HG02852 (cell line): ENCODE results near the gene PLCH1.
"Not testable (repeated sequence)": the region's sequence is repeated elsewhere in the genome, so short reads cannot be mapped to it uniquely, and the experiment has no call there.

Source experiments
- ATAC-seq: cut with Tn5 transposase; IDR thresholded peaks from one replicate; pipeline ENCODE4 v1.9.1; 2021; ENCODE audit warnings: mild to moderate bottlenecking, moderate library complexity; ENCODE audit not compliant: unreplicated experiment

PLCH1 gene

DNA sequence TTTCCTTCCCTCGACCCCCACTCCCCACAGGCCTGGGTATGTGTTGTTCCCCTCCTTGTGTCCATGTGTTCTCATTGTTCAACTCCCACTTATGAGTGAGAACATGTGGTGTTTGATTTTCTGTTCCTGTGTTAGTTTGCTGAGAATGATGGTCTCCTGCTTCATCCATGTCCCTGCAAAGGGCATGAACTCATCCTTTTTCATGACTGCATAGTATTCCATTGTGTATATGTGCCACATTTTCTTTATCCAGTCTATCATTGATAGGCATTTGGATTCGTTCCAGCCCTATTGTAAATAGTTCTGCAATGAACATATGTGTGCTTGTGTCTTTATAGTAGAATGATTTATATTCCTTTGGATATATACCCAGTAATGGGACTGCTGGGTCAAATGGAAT lies 350.0 kb downstream of the PLCH1 start:
- not testable (repeated sequence) for ATAC-seq

DNA sequence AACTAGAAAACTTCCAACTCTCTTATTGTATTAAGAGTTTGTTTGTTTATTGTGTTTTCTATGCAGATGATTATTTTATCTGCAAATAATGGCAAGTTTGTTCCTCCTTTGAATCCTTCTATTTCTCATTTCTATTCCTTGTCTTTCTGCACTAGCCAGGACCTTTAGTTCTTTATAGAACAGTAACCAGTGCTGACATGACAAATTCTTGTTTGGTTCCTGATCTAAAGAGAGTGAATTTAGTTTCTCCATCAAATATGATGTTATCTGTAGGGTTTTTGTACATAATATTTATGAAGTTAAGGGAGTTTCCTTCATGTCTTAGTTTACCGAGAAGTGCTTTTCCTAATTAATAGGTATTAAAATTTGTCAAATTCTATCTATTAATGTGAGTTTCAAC lies 350.6 kb downstream of the PLCH1 start:
- ATAC-seq: no peak

DNA sequence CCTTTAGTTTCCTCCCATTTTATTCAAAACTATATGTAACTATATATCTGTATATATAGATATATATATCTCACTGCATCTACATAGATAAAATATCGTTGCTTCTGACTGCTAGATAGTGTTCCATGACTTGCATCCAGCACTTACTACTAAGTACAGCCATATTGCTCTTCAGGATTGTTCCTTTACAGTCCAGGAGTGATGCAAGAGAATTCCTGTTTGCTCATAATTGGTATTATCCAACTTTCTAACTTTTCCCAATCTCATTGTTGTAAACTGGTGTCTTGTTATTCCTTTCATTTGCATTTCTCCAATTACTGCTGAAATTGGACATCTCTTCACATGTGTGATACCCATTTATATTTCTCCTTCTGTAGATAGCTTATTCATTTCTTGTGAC lies 351.6 kb downstream of the PLCH1 start:
- no peak for ATAC-seq

DNA sequence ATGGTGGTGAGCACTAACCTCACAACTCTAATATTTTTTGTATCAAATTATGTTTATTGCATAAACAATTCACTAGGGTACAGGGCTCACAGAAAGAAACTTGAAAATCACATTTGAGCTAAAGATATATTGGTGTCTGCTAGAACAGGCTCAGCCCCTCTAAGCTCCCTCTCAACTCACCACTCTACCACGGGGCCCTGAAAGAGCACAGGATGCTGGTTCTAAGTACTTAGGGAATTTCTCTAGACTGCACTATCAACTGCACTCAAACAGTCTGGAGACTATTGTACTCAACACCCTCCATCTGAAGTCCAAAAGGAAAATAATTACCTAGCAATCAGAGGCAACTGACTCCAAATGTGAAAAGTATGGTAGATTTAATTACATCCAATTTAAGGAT lies 352.7 kb downstream of the PLCH1 start:
- no peak for ATAC-seq

DNA sequence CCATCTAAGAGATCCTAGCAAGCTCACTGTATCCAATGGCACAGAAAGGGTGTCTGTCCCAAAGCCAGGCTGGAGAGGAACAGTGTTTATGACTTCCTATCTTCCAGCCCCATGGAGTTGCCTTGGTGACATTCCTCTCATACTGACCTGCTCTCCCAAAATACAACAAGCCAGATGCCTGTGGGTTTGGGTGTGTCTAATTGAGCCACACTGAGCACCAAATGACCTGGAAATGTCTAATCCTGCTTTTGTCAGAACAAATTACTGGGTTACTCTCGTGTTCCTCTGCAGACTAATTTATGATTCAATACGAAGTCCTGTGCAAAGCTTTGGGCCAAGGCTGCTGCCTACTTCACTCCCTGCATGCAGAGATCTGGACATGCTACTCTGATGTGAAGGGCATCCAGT lies 353.3 kb downstream of the PLCH1 start:
- no peak for ATAC-seq

DNA sequence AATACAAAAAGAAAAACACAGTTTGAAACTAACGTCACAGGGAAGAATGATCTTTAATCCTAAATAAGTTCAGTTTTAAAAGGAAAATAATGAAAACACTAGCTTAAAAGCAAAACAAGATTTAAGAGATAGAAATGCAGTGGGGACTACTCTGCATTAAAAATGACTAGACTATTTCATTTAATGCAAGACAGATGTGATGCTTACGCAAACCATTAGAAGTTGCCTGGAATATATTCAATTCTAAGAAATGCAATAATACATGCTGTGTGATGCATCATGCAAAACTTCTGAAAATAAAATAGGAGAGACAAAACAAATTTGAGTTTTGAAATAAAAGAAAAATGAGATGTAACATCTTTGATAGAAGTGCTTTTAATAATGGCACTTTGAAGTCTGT lies 353.8 kb downstream of the PLCH1 start:
- no peak for ATAC-seq

DNA sequence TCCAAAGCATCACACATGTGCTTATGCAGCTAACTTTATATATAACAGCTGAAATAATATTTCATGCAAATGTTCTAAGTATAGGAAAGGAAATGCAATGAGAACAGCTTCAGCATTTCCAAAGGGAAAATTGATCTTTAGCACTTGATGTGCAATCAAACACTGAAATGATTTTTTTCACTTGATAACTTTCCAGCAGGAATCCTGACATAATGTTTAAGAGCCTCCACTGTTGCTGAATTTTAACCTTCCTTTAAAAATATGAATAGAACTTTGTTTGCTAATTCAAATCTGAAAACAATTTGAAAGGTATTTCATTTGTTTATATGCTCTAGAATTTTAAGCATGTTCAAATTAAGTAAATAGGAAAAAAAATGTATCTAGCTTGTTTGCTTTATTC lies 354.5 kb downstream of the PLCH1 start:
- ATAC-seq: no peak

DNA sequence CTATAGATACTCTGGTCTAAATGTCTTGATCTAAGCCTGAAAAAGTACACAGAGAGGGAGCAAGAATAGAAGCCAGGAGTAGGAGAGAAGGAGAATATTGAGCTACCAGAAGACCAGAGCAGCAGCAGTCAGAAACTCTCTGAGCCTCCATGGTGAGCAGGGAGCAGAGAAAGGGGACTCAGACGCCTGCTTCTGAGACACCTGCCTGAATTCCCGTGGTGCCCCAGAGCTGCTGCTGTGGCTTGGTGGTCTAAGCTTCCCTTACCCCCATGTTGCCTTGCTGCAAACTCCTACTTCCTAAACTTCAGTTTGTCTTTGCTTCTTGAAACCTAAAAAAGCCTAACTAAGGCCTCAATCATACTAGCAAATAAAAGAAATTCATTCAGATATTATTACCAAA lies 356.5 kb downstream of the PLCH1 start:
- no peak for ATAC-seq

DNA sequence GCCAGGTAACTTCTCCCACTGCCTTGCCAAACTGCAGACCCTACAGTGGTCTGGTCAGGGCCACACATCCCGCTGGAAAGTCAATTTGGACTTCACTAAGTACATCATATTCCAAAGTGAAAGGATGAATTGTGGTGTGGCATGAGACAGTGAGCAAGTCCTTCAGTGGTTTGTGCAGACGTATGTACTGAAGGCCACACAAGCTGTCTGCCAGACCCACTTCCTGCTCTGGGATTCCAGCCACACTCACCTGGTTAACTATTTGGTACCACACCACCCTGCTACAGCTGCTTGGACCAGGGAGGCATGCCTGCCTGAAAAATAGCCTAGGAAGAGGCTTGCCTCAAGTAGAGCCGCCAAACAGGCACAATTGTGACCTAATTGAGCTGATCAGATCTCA lies 357.3 kb downstream of the PLCH1 start:
- no peak for ATAC-seq

DNA sequence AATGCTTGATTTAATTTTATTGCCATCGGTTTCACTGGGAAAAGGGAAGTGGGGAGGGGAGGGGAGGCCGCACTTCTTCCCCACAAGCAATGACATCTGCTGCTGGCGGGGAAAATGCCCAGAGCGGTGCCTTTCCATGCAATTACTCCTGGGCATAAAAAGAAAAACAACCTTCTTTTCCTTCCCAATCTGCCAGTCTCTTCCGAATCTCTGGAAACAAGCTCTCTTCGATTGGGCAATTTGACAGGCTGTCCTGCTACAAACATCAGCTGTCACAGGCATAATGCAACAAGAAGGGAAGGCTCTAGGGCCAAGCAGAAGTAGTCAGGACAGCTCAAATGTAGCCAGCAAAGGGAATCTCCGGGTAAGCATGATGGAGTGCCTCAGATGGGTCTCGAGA lies 358.0 kb downstream of the PLCH1 start:
- no peak for ATAC-seq

DNA sequence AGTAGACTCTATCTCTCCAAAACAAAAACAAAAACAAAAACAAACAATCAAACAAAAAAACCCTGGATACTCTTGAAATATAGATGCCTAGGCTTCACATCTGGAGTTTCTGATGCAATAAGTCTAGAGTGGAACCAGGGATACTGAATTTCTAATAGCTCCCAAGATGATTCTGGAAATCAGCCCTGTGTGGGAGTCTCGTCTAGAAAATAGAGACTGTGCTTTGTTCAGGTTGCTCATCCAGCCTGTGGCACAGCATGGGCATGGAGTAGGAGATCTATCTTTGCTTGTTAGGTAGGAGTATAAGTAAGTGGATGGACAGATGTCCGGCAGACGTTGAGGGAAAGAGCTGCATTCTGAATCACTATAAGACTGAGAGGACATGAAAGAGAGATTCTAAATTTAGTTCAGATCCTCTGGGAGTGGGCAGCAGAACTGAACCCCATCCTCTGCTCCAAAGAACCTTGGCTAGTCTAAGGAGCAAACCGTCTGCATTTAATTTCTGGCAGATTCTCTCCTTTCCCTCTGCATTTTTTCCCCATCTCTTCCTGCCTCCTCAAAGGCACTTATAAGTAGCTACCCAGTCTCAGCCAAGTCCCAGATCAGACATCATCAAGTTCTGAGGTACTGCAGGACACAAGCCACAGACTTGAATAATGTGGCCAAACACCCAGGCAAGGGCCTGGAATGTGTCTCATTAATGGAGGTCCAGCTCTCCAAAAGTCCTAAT lies 358.8 kb downstream of the PLCH1 start:
- ATAC-seq: no peak

DNA sequence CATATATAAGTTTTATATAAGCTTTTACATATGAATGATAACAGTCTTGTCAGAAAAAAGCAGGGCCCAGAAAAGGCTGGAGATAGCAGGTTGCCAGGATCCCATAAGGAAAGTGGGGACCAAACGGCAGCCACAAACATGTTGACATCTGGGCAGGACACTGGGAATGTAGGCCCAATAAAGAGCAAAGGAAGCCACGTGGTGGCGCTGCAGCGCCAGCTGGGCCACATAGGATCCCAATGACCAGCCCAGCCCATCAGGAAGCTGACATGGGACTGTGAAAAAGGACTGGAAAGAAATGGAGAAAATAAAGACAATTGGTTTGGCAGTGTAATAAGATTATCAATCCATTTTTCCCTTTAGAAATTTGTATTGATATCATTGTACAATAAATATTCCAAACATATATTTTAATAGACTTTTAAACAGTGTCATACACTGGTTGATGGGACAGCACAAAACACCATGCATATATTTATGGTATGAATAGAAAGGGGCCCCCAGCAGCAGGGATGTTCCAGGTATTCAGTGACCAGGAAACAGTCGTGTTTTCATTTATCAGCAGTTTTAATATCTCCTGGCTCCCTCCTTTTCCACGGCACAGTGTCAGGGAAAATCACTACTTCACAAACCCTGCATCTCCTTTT lies 362.4 kb downstream of the PLCH1 start:
- no peak for ATAC-seq

DNA sequence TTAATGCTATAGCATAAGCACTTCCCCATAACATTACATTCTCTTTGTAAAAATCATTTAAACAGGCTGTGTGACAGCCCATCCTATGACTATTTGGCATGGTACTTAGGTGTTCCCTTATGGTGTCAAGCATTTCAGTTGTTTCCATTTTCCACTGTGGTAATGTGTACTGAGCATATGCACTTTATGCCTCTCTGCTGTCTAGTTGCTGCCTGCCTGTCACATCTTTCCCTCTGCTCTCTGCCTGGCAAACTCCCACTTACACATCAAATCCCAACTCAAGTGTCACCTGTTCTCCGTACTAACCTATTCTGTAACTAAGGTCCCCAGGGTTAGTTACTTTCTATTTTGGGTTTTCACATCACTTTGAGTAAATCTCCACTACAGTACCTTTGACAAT lies 367.0 kb downstream of the PLCH1 start:
- ATAC-seq: no peak

DNA sequence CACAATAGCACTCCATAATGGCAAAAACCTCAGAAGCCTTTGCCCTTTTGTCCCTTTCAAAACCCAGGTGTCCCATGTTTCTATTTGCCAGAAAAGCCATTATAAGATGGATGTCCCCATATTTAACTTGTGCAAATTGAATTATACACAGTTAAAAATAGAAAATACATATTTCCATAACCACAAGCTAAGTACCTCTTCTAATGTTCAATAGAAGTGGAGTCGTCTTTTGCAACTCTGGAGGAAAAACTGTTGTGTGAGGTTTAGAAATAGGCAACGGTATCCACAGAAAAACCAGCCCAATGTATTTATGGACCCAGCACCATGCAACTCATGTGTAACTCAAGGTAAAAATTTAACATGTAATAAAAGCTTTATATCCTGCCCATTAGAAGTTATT lies 367.8 kb downstream of the PLCH1 start:
- no peak for ATAC-seq

DNA sequence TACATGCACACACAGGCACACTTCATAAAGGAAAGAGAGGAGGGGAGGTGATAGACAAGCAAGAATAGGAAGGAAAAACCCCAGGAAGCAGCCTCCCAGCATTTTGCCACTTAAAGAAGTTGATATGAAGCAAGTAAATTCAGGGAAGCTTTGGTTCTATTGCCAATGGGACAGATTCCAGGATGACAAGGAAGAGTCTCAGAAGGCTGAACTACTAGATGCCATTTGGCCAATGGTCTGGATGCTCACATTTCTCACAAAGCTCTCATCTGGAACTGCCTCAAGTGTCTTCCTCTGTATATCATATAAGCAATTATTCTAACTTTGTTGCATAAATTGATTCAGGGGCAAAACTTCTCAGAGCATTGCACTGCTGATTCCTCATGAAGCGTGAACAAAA lies 372.6 kb downstream of the PLCH1 start:
- ATAC-seq: no peak

DNA sequence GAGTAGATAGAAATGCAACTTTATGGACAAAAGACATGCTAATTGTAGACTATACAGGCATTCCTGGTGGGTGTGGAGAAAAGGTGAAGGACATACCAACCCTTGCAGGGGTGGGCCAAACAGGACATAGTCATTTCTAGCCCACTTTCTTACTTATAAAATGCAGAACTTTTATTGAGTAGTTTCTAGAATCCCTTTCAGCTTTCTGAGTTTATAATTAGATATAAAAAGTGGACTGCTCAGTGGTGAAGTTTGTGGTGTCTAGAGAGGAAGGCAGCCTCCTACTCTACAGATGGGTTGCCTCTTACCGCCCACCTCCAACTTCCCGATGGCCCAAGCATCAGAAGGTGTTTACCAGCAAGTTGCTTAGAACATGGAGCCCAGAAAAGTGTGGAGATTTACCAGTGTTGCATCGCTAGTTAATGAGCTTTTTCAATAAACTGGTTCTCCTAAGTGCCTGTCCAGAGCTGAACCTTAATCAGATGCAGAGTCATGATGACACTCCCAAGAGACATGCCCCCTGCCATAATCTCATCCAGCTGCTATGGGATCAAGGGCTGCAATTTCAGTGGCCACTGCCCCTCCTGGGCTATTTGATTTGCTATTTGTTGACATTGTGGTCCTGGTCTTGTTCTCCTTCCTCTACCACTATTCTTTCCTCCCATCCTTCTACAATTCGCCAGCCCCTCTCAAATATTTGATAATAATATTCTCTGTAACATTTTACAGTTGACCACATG lies 373.9 kb downstream of the PLCH1 start:
- ATAC-seq: no peak

DNA sequence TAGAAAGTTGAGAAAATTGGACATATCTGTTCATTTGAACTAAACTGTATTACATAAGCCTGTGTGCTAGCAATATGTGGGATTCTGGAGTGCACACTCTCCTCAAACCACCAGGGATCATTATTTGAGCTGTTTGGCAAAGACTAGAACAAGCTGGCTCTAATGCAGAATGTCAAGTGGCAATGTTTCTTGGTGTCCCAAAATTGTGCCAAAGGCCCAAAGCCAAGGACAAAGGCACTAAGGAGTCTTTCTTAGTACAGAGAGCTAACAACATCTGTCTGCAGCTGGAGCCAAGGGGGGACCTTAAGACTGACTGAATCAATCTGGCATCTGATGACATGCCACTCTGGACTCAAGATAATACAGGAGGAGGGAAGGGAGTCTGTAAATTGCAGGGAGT lies 374.7 kb downstream of the PLCH1 start:
- no peak for ATAC-seq

DNA sequence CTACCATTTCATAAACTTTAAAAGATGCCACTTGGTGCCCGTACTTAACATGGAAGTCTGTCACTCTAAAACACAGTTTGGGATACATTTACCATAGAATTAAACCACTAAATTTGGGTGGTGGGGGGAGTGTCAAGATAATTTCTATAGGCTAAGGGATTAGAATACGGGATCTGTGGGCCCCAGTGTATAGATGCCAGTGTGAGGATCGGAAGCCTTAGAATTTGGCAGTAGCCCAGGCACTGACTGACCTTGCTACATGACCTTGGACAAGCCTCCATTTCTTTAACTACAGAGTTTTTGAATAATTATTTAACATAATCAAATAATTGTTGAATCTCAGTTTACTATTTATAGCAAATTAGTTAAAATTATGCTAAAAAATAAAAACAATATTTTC lies 375.1 kb downstream of the PLCH1 start:
- no peak for ATAC-seq

DNA sequence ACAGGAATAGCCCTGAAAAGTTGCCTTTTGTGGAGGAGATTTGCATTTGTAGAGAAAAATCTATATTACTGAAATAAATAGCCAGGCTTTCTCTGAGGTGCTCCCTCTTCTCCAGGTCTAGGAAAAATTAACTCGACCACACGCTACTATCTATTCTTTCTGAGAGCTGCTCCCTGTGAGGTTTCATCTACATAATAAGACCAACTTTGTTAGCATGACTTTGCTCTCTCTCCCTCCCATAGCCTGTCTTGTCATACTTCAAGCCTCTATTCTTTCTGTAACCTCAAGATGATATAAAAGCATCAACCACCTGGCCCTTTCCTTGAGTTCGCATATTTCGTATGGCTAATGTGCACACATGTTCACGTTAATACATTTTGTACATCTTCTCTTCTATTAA lies 375.6 kb downstream of the PLCH1 start:
- ATAC-seq: no peak

DNA sequence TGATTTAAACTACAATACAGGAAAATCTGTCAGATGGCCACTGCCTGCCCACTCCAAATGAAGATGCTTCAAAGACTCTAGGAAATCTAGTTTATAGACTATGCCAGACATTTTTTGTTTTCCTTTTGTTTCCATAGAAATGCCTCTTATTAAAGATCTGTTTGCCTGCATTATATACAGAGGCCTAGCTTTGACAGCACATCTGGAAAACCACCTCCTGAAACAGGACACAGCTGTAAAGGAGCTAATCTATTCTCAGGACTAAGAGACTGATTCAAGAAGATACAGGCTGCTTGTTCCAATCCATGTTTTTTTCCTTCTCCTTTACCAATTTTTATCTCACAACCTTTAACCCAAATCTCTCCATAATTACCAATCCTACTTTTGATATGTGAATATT lies 376.1 kb downstream of the PLCH1 start:
- no peak for ATAC-seq

DNA sequence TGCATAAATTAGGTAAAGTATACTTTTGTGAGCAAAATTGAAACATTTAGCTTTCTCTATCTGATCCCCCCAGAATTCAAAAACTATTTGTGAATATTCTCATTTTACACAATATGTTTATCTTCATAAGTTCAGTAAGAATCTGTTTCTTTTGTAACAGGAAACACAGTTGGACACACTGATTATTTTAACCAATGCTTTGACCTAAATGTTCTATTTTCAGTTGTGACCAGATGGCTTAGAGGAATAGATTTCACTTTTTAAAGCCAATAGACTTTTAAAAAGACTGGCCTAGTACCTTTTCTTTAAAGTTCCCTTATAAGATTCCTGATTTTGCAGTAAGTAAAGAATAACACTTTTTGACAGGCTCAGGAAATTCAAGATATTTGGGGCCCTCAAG lies 377.4 kb downstream of the PLCH1 start:
- no peak for ATAC-seq

DNA sequence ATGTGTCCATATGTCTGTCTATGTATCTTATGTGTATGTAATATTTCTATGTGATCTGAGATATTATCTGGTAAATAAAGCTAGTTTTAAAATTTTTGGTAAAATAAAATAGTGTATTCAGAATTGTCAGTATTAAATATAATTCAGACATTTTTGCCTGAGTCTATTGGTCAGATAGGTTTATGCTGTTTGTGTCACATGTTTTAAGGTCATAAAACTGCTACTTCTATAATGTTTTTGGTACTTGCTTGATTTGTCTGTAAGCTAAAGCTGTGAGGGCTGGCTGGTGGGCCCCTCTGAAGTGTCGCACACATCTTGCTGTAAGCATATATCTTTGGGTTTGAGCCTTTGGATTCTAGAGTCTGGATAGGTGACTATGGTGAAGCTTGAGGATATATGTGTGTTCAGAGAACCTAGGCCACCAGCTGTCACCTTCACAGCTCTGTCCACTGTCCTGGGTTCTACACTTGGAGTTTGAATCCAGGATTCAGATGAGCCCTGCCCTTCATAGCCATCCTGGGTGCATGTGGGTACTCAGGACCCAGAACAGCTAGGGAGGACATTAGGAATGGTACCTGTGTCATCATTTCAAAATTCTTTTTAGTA lies 379.6 kb downstream of the PLCH1 start:
- no peak for ATAC-seq
